ENCODE data around the gene LZTS2.

The LZTS2 gene

GRCh38 chr10:101044117-101044516, 44.5 kb downstream of the LZTS2 start:
- no peaks in the 10 kb centered on the region for H3K27me3 ChIP-seq (ENCODE audit: insufficient read depth, low read length)
- no peaks in the 10 kb centered on the region for H3K9me2 ChIP-seq (ENCODE audit: low read depth, low read length)
- H2AFZ ChIP-seq (ENCODE audit: low read length): no peak overlapping the region
- H3K4me2 ChIP-seq (ENCODE audit: low read length): no peak overlapping the region
- no peak overlapping the region for H3K9ac ChIP-seq (ENCODE audit: low read length)
- no peaks in the 10 kb centered on the region for H3K9me3 ChIP-seq (ENCODE audit: low read length)
- H3K27ac ChIP-seq (ENCODE audit: low read depth, low read length, poor library complexity, severe bottlenecking): no peak overlapping the region
- H3K4me1 ChIP-seq (ENCODE audit: insufficient read depth, low read length, severe bottlenecking): peaks cover 15% of the 10 kb centered on the region
- no peaks in the 10 kb centered on the region for H4K20me1 ChIP-seq (ENCODE audit: insufficient read depth, low read length)
- H3K36me3 ChIP-seq (ENCODE audit: insufficient read depth, low read length): no peaks in the 10 kb centered on the region
- no peaks in the 10 kb centered on the region for H3F3A ChIP-seq (ENCODE audit: insufficient read depth, low read length)
- no peak overlapping the region for H3K4me3 ChIP-seq (ENCODE audit: low read depth, low read length, poor library complexity, severe bottlenecking)
- H3K79me2 ChIP-seq (ENCODE audit: insufficient read depth, low read length): no peaks in the 10 kb centered on the region
- TF ChIP-seq CTCF (IDR thresholded peaks at IDR 0.05; ENCODE audit: low read length) (no peak), EZH2 (IDR thresholded peaks at IDR 0.05; ENCODE audit: borderline replicate concordance, low read length) (no peak)

- Histone ChIP-seq H3K79me2 (ENCODE audit: insufficient read depth, low read length) (no peaks in the 10 kb centered on the region), H3K9me2 (ENCODE audit: low read depth, low read length) (no peaks in the 10 kb centered on the region), H3K36me3 (ENCODE audit: insufficient read depth, low read length) (no peaks in the 10 kb centered on the region), H4K20me1 (ENCODE audit: insufficient read depth, low read length) (no peaks in the 10 kb centered on the region), H3K27me3 (ENCODE audit: insufficient read depth, low read length) (no peaks in the 10 kb centered on the region), H3K27ac (ENCODE audit: low read depth, low read length, poor library complexity, severe bottlenecking) (no peak overlapping the region), H3K9me3 (ENCODE audit: low read length) (no peaks in the 10 kb centered on the region), H3K9ac (ENCODE audit: low read length) (no peak overlapping the region), H3K4me2 (ENCODE audit: low read length) (no peak overlapping the region), H3K4me1 (ENCODE audit: insufficient read depth, low read length, severe bottlenecking) (peaks cover 21% of the 10 kb centered on the region), H3K4me3 (ENCODE audit: low read depth, low read length, poor library complexity, severe bottlenecking) (no peak overlapping the region), H3F3A (ENCODE audit: insufficient read depth, low read length) (no peaks in the 10 kb centered on the region), H2AFZ (ENCODE audit: low read length) (no peak overlapping the region)
- no peak for TF ChIP-seq CTCF (IDR thresholded peaks at IDR 0.05; ENCODE audit: low read length)
- no peak for TF ChIP-seq EZH2 (IDR thresholded peaks at IDR 0.05; ENCODE audit: borderline replicate concordance, low read length)
These were observed 47.0 kb downstream of the LZTS2 start for GRCh38 chr10:101046332-101047238.

GRCh38 chr10:101047268-101047667, 47.7 kb downstream of the LZTS2 start:
- Histone ChIP-seq H3K4me3 (ENCODE audit: low read depth, low read length, poor library complexity, severe bottlenecking) (no peak overlapping the region), H4K20me1 (ENCODE audit: insufficient read depth, low read length) (no peaks in the 10 kb centered on the region), H3K27me3 (ENCODE audit: insufficient read depth, low read length) (no peaks in the 10 kb centered on the region), H3F3A (ENCODE audit: insufficient read depth, low read length) (no peaks in the 10 kb centered on the region), H3K9me2 (ENCODE audit: low read depth, low read length) (no peaks in the 10 kb centered on the region), H3K4me1 (ENCODE audit: insufficient read depth, low read length, severe bottlenecking) (peaks cover 19% of the 10 kb centered on the region), H2AFZ (ENCODE audit: low read length) (no peak overlapping the region), H3K9ac (ENCODE audit: low read length) (no peak overlapping the region), H3K9me3 (ENCODE audit: low read length) (no peaks in the 10 kb centered on the region), H3K4me2 (ENCODE audit: low read length) (no peak overlapping the region), H3K36me3 (ENCODE audit: insufficient read depth, low read length) (no peaks in the 10 kb centered on the region), H3K79me2 (ENCODE audit: insufficient read depth, low read length) (no peaks in the 10 kb centered on the region), H3K27ac (ENCODE audit: low read depth, low read length, poor library complexity, severe bottlenecking) (no peak overlapping the region)
- TF ChIP-seq EZH2 (IDR thresholded peaks at IDR 0.05; ENCODE audit: borderline replicate concordance, low read length) (no peak), CTCF (IDR thresholded peaks at IDR 0.05; ENCODE audit: low read length) (no peak)
